ENCODE measurements around the gene CCDC149. TPM values are rescaled to one million over a fixed set of nuclear protein-coding genes. Genes with fewer than 3 reads are reported as not detected.

The CCDC149 gene
- total RNA-seq, 1 donor from 2014 or later = not detected

DNA sequence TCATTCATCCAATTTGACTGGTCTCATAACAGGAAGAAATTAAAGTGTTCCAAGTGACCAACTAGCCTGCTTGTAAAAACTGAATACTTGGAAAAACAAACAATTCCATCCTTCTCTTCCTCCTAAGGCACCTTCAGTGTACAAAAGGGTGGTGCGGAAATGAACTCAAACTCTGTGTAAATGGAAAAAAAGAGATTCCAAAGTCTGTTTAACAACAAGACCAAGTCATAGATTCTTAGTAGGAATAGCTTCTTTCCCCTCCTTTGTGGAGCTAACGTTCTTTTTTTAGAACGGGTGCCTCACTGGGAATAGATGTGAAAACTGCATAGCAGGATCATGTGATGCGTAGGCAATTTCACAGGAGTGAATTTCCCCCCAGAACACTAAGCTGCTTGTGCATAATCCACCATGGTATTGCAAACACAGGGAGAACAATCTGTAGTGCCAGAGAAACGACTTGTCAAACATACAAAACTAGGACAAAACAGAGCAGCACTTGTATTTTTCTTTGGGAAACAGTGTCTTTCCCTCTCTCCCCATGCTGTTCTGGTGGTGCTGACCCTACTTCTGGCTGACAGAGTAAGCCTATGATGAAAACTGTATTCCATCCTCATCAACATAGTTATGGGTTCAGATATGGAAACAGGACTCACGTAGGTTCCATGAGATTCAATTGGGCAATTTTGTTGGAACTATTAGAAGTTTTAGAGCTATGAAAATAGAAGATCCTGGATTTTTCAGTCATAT is 130.7 kb downstream of the CCDC149 start:
- Mint-ChIP-seq H3K36me3 (ENCODE audit: low read depth) (no peaks in the 10 kb centered on the region), H3K4me1 (ENCODE audit: low read depth) (no peaks in the 10 kb centered on the region)
- intact Hi-C loops (cut with micrococcal nuclease) = no loop called here

DNA sequence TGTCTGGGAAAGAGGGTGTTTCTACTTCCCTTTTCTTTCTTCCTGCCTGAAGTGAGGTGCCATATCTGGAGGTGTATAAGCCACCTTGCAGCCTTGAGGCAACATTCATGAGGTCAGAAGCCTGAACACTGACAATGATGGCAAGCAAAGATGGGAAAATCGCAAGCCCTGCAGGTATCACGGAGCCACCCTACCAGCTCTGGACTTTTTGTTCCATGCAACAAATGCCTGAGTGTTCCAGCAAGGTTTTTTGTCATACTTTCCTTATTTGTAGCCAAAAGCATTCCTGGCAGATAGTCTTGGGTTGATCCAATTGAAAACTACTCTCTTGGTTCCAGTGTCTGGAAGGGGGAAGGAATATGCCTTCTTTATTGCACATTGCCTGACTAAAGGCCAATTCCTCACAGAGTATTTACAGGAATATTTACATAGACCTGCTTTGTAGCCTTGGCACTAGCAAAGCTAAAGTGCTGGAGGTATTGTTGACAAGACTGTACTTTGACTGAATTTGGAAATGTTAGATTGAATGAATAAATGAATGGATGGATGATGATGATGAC is 131.8 kb downstream of the CCDC149 start:
- H3K4me1 Mint-ChIP-seq (ENCODE audit: low read depth) = no peaks in the 10 kb centered on the region
- intact Hi-C loops (cut with micrococcal nuclease) = no loop called here
- H3K27ac Mint-ChIP-seq = no peak overlapping the region
- DNase-seq (ENCODE audit: low spot score) = no peak
- H3K36me3 Mint-ChIP-seq (ENCODE audit: low read depth) = no peaks in the 10 kb centered on the region
- H3K9me3 Mint-ChIP-seq = no peaks in the 10 kb centered on the region
- peaks cover 3% of the 10 kb centered on the region for H3K27me3 Mint-ChIP-seq (ENCODE audit: low read depth)
- no peak overlapping the region for H3K4me3 Mint-ChIP-seq (ENCODE audit: low read depth)

More for the DNA sequence above, 130.7 kb downstream of the CCDC149 start:
- no peak for DNase-seq (ENCODE audit: low spot score)
- no peak overlapping the region for H3K4me3 Mint-ChIP-seq (ENCODE audit: low read depth)
- peaks cover 3% of the 10 kb centered on the region for H3K27me3 Mint-ChIP-seq (ENCODE audit: low read depth)
- H3K27ac Mint-ChIP-seq = no peak overlapping the region
- no peaks in the 10 kb centered on the region for H3K9me3 Mint-ChIP-seq

DNA sequence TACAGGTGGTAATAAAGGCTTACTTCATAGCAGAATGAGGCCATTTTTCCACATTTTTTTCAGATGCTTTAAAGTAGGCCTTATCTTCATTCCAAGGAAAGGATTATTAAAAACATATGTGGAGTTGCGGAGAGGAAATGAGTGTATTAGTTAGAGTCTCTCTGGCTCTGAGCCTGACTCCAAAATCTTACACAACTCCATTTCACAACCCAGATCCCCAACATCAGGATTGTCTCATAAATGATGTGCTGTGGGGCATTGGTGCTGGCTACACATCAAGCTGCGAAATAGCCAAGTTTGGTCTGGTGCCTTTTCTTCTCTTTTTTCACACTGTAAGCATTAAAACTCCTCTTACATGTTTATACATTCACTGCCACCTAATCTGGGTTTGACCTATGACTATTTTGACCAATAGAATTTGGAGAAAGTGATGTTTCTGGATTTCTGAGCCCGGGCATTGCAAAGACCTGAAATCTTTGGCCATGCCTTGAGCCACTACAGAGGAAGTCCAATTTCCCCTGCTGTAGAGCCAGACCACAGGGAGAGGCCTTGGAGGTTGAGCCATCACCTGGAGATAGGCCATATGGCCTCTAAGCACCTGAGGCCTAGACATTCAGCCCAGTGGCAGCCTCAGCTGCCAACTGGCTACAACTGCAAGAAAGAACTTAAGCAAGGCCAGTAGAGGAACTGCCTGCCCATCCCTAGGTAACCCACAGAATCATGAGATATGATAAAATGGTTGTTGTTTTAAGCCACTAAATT is 134.2 kb downstream of the CCDC149 start:
- Mint-ChIP-seq H3K27ac (no peak overlapping the region), H3K27me3 (ENCODE audit: low read depth) (peaks cover 1% of the 10 kb centered on the region), H3K36me3 (ENCODE audit: low read depth) (no peaks in the 10 kb centered on the region), H3K4me1 (ENCODE audit: low read depth) (no peaks in the 10 kb centered on the region), H3K9me3 (no peaks in the 10 kb centered on the region), H3K4me3 (ENCODE audit: low read depth) (no peak overlapping the region)
- intact Hi-C loops (cut with micrococcal nuclease) = no loop called here
- DNase-seq (ENCODE audit: low spot score) = no peak

DNA sequence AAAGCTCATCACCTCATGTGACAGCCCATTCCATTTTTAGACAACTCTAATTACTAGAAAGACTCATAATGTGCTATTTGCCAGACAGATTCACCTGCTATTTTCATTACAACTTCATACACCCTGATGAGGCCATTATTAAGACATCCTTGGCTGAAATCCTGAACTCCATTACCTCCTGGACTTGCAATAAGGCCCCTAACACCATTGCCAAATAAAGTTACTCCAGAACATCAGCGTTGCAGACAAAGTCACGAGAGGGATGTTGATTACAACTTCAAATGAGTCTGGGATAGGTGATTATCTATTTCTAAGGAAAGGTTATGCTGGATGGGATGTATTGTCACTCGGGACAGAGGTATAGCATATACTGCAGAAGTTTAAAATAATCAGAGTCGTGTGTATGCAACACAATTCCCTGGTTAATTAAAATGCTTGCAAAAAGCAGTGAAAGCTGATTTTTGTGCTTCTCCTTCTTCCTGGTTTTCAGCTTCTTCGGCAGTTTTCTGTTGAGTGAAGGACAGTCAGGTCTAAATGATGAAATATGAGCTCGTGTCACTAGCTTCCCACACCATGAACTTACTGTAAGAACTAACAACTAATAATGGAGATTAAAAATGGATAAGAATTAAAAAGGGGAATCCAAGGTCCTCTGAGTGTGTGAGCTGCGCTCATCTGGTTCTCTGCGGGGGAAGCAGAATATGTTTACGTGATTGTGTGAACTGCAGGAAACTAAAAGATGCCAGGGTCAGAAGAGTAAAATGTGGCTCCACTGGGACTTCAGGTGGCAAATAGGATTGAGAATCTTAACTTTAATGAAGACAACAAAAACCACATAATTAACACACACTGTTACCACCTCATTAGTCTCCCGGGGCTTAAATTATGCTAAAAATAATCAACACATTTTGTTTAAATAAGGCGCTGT is 135.0 kb downstream of the CCDC149 start:
- H3K4me3 Mint-ChIP-seq (ENCODE audit: low read depth) = no peak overlapping the region
- no peaks in the 10 kb centered on the region for H3K27me3 Mint-ChIP-seq (ENCODE audit: low read depth)
- no peaks in the 10 kb centered on the region for H3K9me3 Mint-ChIP-seq
- H3K36me3 Mint-ChIP-seq (ENCODE audit: low read depth) = no peaks in the 10 kb centered on the region
- no peaks in the 10 kb centered on the region for H3K4me1 Mint-ChIP-seq (ENCODE audit: low read depth)
- intact Hi-C loops (cut with micrococcal nuclease) = no loop called here
- H3K27ac Mint-ChIP-seq = no peak overlapping the region
- DNase-seq (ENCODE audit: low spot score) = no peak

DNA sequence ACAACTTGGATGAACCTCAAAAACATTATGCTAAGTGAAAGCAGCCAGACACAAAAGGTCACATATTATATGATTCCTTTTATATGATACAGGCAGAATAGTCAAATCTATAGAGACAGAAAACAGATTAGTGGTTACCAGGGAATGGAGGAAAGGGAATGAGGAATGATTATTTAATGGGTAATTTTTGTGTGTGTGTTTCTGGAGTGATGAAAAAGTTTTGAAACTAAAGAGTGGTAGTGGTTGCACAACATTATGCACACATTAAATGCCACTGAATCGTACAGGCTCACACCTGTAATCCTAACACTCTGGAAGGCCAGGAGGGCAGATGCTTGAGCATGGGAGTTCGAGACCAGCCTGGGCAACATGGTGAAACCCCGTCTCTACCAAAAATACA is 137.1 kb downstream of the CCDC149 start:
- H3K36me3 Mint-ChIP-seq (ENCODE audit: low read depth) = no peaks in the 10 kb centered on the region
- DNase-seq (ENCODE audit: low spot score) = no peak
- no peak overlapping the region for H3K27ac Mint-ChIP-seq
- intact Hi-C loops (cut with micrococcal nuclease) = no loop called here
- no peaks in the 10 kb centered on the region for H3K27me3 Mint-ChIP-seq (ENCODE audit: low read depth)
- no peaks in the 10 kb centered on the region for H3K9me3 Mint-ChIP-seq
- no peak overlapping the region for H3K4me3 Mint-ChIP-seq (ENCODE audit: low read depth)
- H3K4me1 Mint-ChIP-seq (ENCODE audit: low read depth) = no peaks in the 10 kb centered on the region

DNA sequence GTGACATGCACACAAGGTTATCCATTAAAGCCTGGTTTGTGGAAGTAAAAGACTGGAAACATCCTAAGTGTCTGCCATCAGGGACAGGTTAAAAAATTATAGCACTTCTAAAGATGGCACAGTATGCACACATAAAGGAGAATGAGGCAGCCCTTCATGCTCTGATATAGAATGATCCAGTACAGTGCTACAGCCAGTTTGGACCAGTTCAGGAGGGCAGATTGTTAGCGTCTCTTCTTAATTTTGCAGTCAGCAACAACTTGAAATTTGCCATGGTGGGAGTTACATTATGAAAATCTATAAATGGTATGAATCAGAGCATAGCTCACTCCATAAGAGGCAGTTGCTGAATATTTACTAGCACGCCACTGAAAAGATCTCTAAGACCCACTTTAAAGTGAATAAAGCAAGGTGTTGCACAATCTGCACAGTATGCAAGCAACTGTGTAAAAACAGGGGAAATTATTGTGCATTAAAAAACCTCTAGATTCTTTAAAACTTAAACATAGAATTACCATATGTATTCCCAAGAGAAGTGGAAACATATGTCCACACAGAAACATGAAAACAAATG is 137.7 kb downstream of the CCDC149 start:
- intact Hi-C loops (cut with micrococcal nuclease) = no loop called here
- no peaks in the 10 kb centered on the region for H3K36me3 Mint-ChIP-seq (ENCODE audit: low read depth)
- no peaks in the 10 kb centered on the region for H3K27me3 Mint-ChIP-seq (ENCODE audit: low read depth)
- no peak overlapping the region for H3K4me3 Mint-ChIP-seq (ENCODE audit: low read depth)
- no peak overlapping the region for H3K27ac Mint-ChIP-seq
- H3K4me1 Mint-ChIP-seq (ENCODE audit: low read depth) = peaks cover 2% of the 10 kb centered on the region
- no peaks in the 10 kb centered on the region for H3K9me3 Mint-ChIP-seq
- no peak for DNase-seq (ENCODE audit: low spot score)

DNA sequence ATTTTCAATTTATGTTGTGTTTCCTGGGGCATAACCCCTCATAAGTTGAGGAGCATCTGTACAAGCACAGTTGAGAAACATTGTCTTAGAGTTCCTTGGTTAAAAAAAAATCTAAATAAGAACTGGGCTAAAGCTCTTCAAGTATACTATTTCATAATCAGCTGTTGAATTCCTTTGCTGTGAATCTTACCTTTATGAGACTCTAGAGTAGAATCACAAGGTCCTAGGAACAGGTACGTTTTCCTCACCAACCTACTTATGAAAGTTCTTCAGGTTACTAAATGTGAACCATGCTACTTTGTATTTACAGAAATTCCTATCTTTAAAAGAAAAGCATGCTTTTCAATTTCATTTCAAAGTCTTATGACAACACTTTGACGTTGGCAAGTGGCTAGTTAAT is 138.4 kb downstream of the CCDC149 start:
- H3K4me1 Mint-ChIP-seq (ENCODE audit: low read depth) = peaks cover 7% of the 10 kb centered on the region
- H3K36me3 Mint-ChIP-seq (ENCODE audit: low read depth) = no peaks in the 10 kb centered on the region
- no peak overlapping the region for H3K27ac Mint-ChIP-seq
- intact Hi-C loops (cut with micrococcal nuclease) = no loop called here
- no peak for DNase-seq (ENCODE audit: low spot score)
- H3K4me3 Mint-ChIP-seq (ENCODE audit: low read depth) = no peak overlapping the region
- no peaks in the 10 kb centered on the region for H3K9me3 Mint-ChIP-seq
- no peaks in the 10 kb centered on the region for H3K27me3 Mint-ChIP-seq (ENCODE audit: low read depth)

DNA sequence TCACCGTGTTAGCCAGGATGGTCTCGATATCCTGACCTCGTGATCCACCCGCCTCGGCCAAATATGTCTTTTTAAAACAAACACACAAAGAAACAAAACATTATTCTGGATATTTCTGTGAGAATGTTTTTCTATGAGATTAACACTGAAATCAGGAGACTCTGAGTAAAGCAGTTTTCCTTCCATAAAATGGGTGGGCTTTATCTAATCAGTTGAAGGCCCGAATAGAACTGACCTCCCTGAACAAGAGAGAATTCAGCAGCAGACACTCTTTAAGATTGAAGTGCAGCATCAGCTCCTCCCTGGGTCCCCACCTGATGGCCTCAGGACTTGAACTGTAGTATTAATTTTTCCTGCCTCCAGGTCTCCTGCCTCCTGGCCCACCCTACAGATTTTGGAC is 139.9 kb downstream of the CCDC149 start:
- Mint-ChIP-seq H3K4me3 (ENCODE audit: low read depth) (no peak overlapping the region), H3K27ac (no peak overlapping the region), H3K27me3 (ENCODE audit: low read depth) (no peaks in the 10 kb centered on the region), H3K4me1 (ENCODE audit: low read depth) (peaks cover 10% of the 10 kb centered on the region), H3K9me3 (no peaks in the 10 kb centered on the region), H3K36me3 (ENCODE audit: low read depth) (no peaks in the 10 kb centered on the region)
- no peak for DNase-seq (ENCODE audit: low spot score)
- intact Hi-C loops (cut with micrococcal nuclease) = no loop called here

DNA sequence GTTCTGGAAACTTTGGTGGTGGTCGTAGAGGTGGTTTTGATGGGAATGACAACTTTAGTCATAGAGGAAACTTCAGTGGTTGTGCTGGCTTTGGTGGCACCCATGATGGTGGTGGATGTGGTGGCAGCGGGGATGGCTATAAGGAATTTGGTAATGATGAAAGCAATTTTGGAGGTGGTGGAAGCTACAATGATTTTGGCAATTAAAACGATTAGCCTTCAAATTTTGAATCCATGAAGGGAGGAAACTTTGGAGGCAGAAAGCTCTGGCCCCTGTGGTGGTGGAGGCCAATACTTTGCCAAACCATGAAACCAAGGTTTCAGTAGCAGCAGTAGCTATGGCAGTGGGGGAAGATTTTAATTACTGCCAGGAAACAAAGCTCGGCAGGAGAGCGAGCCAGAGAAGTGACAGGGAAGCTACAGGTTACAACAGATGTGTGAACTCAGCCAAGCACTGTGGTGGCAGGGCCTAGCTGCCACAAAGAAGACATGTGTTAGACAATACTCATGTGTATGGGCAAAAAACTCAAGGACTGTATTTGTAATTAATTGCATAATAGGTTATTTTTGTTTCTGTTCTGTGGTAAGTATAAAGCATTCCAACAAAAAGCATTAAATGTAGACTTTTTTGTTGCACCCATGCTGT is 140.7 kb downstream of the CCDC149 start:
- DNase-seq (ENCODE audit: low spot score) = no peak
- no peaks in the 10 kb centered on the region for H3K36me3 Mint-ChIP-seq (ENCODE audit: low read depth)
- H3K27ac Mint-ChIP-seq = no peak overlapping the region
- intact Hi-C loops (cut with micrococcal nuclease) = no loop called here
- no peaks in the 10 kb centered on the region for H3K27me3 Mint-ChIP-seq (ENCODE audit: low read depth)
- H3K9me3 Mint-ChIP-seq = no peaks in the 10 kb centered on the region
- no peak overlapping the region for H3K4me3 Mint-ChIP-seq (ENCODE audit: low read depth)
- H3K4me1 Mint-ChIP-seq (ENCODE audit: low read depth) = peaks cover 10% of the 10 kb centered on the region

DNA sequence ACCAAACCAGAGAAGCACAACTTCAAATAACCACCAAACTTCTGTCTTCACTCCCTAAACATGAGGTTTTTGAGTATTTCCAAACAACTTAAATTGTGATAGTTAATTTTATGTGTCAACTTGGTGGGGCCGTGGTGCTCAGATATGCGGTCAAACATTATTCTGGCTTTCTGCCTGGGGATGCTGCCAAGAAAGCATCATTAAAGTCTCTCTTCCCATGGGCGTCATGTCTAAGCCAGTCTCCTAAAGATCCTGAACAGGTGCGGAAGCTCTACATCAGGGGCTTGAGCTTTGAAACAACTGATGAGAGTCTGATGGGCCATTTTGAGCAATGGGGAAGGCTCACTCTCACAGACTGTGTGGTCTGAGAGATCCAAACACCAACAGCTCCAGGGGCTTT is 141.6 kb downstream of the CCDC149 start:
- H3K4me1 Mint-ChIP-seq (ENCODE audit: low read depth) = peaks cover 10% of the 10 kb centered on the region
- no peaks in the 10 kb centered on the region for H3K27me3 Mint-ChIP-seq (ENCODE audit: low read depth)
- H3K9me3 Mint-ChIP-seq = no peaks in the 10 kb centered on the region
- H3K4me3 Mint-ChIP-seq (ENCODE audit: low read depth) = no peak overlapping the region
- H3K27ac Mint-ChIP-seq = no peak overlapping the region
- no peak for DNase-seq (ENCODE audit: low spot score)
- intact Hi-C loops (cut with micrococcal nuclease) = no loop called here
- no peaks in the 10 kb centered on the region for H3K36me3 Mint-ChIP-seq (ENCODE audit: low read depth)

DNA sequence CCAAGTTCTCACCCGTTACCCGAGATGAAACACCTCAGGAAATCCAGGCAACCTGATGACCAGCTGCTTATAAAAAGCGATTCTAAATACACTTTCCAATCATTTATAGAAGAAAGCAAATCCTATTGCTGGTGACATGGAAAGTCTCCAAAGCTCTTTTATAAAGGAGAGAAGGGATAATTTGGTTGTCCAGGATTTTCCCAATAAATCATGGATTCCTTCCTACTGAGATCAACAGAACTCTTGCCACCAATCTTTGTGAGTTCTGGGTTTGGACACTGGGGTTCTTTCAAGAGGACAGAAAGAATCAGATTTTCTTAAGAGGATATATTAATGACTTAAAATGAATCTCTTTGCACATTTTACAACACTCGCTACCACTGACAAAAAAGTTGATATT is 142.2 kb downstream of the CCDC149 start:
- no peaks in the 10 kb centered on the region for H3K36me3 Mint-ChIP-seq (ENCODE audit: low read depth)
- no peak overlapping the region for H3K27ac Mint-ChIP-seq
- no peak for DNase-seq (ENCODE audit: low spot score)
- H3K27me3 Mint-ChIP-seq (ENCODE audit: low read depth) = no peaks in the 10 kb centered on the region
- H3K4me1 Mint-ChIP-seq (ENCODE audit: low read depth) = peaks cover 10% of the 10 kb centered on the region
- intact Hi-C loops (cut with micrococcal nuclease) = no loop called here
- no peak overlapping the region for H3K4me3 Mint-ChIP-seq (ENCODE audit: low read depth)
- no peaks in the 10 kb centered on the region for H3K9me3 Mint-ChIP-seq

DNA sequence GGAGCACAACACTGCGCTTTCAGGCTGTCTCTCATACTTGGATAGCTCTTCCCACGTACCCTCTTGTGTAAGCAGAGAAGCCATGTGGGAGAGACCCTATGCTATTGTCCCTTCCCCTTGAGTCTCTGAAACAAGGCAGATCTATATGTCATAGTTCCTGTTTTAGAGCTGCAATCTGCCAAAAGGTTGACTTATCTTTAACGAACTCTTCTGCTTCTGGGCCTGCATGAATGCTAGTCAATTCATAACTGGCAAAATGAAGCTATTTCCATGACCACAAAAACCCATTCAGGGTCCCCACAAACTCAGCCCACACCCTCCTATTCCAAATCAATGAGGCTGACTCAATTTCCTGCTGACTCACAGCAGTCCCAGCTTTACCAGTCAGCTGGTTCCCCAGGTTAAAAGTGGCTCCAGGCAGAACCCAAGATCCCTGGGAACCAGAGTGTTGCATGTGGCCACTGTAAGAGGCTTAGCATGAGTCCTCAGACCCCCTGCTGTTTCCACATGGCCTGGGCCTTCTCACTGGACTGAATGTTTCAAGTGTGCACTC is 142.7 kb downstream of the CCDC149 start:
- Mint-ChIP-seq H3K36me3 (ENCODE audit: low read depth) (no peaks in the 10 kb centered on the region), H3K27me3 (ENCODE audit: low read depth) (no peaks in the 10 kb centered on the region), H3K9me3 (no peaks in the 10 kb centered on the region), H3K4me3 (ENCODE audit: low read depth) (no peak overlapping the region), H3K27ac (no peak overlapping the region), H3K4me1 (ENCODE audit: low read depth) (peaks cover 10% of the 10 kb centered on the region)
- intact Hi-C loops (cut with micrococcal nuclease) = no loop called here
- no peak for DNase-seq (ENCODE audit: low spot score)

All from activated T-helper 2 cell treated with anti-CD3 and anti-CD28 coated beads, Interferon-gamma antibody, Interleukin-2, Interleukin-4, amounts not matched to agents 10 μg/mL and 5 μg/mL and 100 μg/mL, durations not matched to agents 14 hours and 24 hours and 36 hours (primary cell).